ENCODE measurements around the gene CEP126.
A peak's percentile ranks its signal among the peaks of the same experiment; 100 is the strongest.
"Not testable (repeated sequence)": the region's sequence is repeated elsewhere in the genome, so short reads cannot be mapped to it uniquely, and the experiment has no call there.

CEP126 gene

GRCh38 chr11:101940901-101941520 lies 26.2 kb downstream of the CEP126 start:
- DNase-seq: no peak

- no peak for DNase-seq
Measured at GRCh38 chr11:101944923-101945322, 30.1 kb downstream of the CEP126 start.

GRCh38 chr11:101945448-101945847 lies 30.6 kb downstream of the CEP126 start:
- no peak for DNase-seq

- no peak for DNase-seq
Measured at GRCh38 chr11:101949680-101950220, 34.9 kb downstream of the CEP126 start.

- no peak for DNase-seq
Measured at GRCh38 chr11:101955278-101955677, 40.5 kb downstream of the CEP126 start.

- no peak for DNase-seq
Measured at GRCh38 chr11:101955701-101956100, 40.9 kb downstream of the CEP126 start.

- no peak for DNase-seq
Measured at GRCh38 chr11:101960231-101960630, 45.4 kb downstream of the CEP126 start.

GRCh38 chr11:101964200-101964599 lies 49.4 kb downstream of the CEP126 start:
- DNase-seq: not testable (repeated sequence)

- peak; percentile 14 for DNase-seq
Measured at GRCh38 chr11:101974255-101974654, 59.4 kb downstream of the CEP126 start.

GRCh38 chr11:101974771-101975170 lies 60.0 kb downstream of the CEP126 start:
- DNase-seq: no peak

GRCh38 chr11:101975734-101976133 lies 60.9 kb downstream of the CEP126 start:
- no peak for DNase-seq

GRCh38 chr11:101987370-101987769 lies 72.6 kb downstream of the CEP126 start:
- DNase-seq: no peak

- no peak for DNase-seq
Measured at GRCh38 chr11:101993172-101993571, 78.4 kb downstream of the CEP126 start.

- not testable (repeated sequence) for DNase-seq
Measured at GRCh38 chr11:101994052-101994469, 79.3 kb downstream of the CEP126 start.

GRCh38 chr11:101996111-101996510 lies 81.3 kb downstream of the CEP126 start:
- DNase-seq: no peak

- no peak for DNase-seq
Measured at GRCh38 chr11:102001657-102002338, 87.0 kb downstream of the CEP126 start.

- no peak for DNase-seq
Measured at GRCh38 chr11:102004220-102004619, 89.4 kb downstream of the CEP126 start.

- DNase-seq: no peak
Measured at GRCh38 chr11:102005306-102005705, 90.5 kb downstream of the CEP126 start.

GRCh38 chr11:102006835-102007566 lies 92.2 kb downstream of the CEP126 start:
- no peak for DNase-seq

GRCh38 chr11:102007567-102008437 lies 93.0 kb downstream of the CEP126 start:
- DNase-seq: peak; percentile 42

GRCh38 chr11:102010776-102011494 lies 96.1 kb downstream of the CEP126 start:
- DNase-seq: no peak

- DNase-seq: no peak
Measured at GRCh38 chr11:102012946-102013345, 98.1 kb downstream of the CEP126 start.

Measured in midbrain (tissue), 1 donor.